ENCODE results near the gene POLR1C.
"Not testable (repeated sequence)": the region's sequence is repeated elsewhere in the genome, so short reads cannot be mapped to it uniquely, and the experiment has no call there.

POLR1C gene

GRCh38 chr6:43516697-43517504 lies at the start of gene POLR1C, which contains the start of gene YIPF3:
TSS of gene POLR1C (plus strand) at chr6:43517089. CDS start at chr6:43517110, 21 bp downstream.
TSS of gene YIPF3 (minus strand) at chr6:43516926. CDS start at chr6:43516807, 119 bp downstream.
- peak; percentile 97 for DNase-seq

GRCh38 chr6:43467265-43467664 lies 49.6 kb upstream of the POLR1C start:
- DNase-seq = not testable (repeated sequence)

- DNase-seq = no peak
These were observed 49.1 kb upstream of the POLR1C start for GRCh38 chr6:43467752-43468151.

DNA sequence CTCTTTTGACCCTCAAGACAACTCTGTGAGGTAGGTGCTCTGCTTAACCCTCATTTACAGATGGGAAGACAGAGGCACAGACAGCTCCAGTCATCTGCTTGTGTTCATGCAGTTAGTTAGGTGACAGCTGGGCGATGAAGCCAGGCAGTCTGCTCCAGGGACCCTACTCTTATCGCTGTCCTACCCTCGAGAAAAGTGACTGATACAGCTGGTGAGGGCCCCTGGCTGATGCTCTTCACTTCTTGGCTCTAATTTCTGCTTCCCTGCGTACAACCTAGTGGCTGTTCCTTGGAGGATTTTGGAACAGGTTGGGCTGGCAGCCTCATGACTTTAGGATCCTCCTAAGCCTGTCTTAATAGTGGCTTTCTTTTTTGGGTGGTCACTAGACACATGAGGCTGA lies 48.6 kb upstream of the POLR1C start:
- no peak for DNase-seq

- DNase-seq = no peak
These were observed 47.9 kb upstream of the POLR1C start for GRCh38 chr6:43468748-43469681.

- no peak for DNase-seq
These were observed 46.9 kb upstream of the POLR1C start for GRCh38 chr6:43469947-43470346.

- no peak for DNase-seq
These were observed 45.5 kb upstream of the POLR1C start for GRCh38 chr6:43471399-43471798.

- DNase-seq = no peak
These were observed 44.4 kb upstream of the POLR1C start for GRCh38 chr6:43472515-43472914.

- DNase-seq = no peak
These were observed 41.4 kb upstream of the POLR1C start for GRCh38 chr6:43475516-43475915.

DNA sequence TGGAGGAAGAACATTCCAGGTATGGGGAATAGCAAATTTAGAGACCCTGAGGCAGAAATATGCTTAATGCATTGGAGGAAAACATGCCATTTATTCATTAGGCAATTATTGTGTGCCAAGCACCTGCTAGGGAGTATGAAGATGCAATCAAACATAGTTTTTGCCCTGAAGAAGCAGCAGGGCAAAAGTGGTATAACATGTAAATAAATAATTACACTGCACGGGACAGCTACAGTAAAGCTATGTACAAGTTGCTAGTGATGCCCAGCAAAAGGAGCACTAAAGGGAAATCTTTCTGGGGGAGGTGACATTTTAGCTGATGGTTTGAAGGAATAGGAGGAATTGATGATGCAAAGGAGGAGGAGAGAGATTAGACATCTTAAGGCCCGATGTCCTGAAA lies 40.1 kb upstream of the POLR1C start:
- no peak for DNase-seq

GRCh38 chr6:43477235-43478007 lies 39.5 kb upstream of the POLR1C start, which contains the start of gene TJAP1:
TSS of gene TJAP1 (plus strand) at chr6:43477570. CDS start at chr6:43499002, 21,432 bp downstream.
- DNase-seq = peak; percentile 79

DNA sequence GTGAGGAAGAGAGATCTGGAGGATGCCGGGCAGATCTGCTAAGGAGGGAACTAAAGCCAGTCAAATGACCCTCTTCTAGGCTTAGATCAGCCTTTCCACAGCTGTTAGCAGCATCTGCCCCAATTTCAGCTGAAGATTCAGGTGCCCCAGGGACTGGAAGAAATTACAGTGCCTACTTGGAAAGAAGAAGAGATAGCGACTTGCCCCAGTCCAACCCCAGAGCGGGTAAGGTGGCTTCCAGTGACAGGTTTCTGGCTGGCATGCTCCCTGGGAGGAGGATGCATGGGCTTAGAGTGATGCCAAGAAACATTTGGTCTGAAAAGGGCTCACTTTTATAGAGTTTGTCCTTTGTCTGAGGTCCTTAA lies 38.9 kb upstream of the POLR1C start:
- DNase-seq = no peak

- DNase-seq = no peak
These were observed 35.8 kb upstream of the POLR1C start for GRCh38 chr6:43481075-43481474.

- no peak for DNase-seq
These were observed 35.2 kb upstream of the POLR1C start for GRCh38 chr6:43481591-43482236.

DNA sequence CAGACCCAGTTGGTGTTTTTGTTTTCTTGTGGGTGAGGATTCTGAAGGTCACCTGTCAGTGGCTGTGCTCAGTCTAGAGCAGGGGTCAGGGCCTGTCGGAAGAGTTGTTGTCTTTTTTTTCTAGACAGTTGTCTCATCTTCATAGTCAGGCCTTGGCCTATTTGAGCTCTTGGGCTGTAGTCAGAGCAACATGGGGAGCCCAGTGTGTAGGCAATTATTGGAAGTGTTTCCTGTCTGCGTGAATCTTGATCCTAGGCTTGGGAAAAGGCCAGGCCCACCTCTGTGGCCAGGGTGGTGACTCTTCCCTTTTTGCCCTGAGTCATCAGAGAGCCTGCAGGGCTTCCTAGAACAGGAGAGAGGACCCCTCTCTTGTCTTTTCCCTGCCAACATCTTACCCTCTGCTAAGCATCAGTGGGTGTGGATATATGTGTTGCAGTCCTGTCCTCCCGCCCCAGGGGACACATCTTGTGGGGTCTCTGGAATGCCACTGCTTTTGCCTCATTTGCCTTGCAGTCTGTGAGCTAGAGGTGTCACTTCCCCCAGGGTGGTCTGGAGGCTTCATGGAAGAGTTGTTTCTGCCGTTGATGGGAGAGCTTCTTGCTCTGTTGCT lies 28.1 kb upstream of the POLR1C start:
- no peak for DNase-seq

GRCh38 chr6:43489277-43490072 lies 27.4 kb upstream of the POLR1C start:
- DNase-seq = peak; percentile 69

DNA sequence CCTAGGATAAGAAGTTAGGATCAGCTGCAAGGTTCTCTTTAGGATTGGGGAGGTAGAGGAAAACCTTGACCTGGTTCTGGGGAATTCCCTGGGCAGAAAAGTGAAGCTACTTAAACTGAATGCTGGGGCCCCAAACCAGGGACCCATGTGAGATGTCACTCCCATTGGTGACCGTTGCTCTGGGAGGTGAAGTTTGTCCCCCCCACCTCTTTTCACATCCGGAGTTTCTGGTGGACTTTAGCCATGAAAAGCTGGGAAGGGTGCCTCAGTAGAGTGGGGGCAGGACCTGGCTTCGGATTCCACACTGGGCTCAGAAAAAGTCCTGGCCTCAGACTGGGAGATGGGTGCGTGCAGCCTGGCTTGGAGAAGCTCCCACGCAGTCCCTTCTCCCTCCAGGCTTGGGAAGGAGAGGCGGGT lies 26.4 kb upstream of the POLR1C start:
- no peak for DNase-seq

DNA sequence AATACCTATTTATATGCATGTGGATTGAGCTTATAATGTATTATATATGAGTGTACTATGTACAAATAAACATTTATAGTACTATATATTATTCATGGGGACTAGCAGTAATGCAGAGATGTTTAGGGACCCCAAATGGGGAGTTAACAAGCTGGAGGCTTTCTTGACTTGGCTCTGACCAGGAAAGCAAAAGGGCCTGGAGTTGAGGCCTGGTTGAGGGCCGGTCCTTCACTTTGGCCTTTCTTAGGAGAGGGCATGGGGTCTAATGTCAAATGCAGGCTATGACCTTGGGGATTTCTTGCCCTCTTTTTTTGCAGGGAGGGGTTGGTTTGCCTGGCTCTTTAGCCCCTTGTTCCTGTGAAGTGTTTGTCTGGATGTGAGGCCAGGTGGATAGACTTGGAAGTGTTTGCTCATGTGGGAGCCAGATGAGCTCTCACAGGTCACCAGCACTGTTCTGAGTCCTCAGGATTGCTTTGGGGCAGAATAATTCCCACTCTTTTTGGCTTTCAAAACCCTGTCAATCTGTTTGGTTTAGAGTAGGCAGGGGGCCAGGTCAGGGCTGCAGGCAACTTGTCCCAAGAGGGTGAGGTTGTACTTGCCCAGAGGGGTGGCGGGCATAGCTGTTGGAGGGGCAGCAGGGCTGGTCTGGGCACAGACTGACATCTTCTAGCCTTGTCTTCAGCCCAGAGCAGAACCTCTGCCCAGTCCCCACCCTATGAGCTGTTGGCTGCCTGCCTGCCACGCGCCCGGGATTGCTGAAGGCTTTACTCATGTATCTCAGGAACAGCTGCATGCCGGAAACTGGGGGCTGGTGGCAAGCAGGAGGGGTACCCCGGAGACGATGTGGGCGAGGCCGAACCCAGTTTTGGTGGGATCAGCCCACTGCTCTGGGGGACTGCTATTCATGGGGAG lies 24.9 kb upstream of the POLR1C start:
- DNase-seq = no peak

GRCh38 chr6:43492673-43493072 lies 24.2 kb upstream of the POLR1C start:
- no peak for DNase-seq

DNA sequence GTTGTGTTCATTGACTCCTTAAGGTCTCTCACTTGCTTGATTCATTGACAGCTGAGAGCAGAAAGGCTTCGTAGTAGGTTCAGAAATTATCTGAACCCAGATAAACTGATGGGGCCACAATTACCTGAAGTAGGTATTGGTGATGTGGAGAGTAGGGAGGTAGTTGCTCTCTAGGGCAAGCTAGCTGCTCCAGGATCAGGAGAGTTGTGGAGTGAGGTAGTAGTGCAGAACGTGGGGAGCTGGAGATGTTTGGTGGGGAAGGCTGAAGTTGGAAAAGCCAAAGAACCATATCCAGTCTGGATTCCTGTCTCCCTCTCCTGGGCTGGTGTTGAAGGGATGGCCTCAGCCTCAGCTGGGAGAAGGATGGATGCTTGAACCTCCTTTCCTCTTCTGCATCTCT lies 23.7 kb upstream of the POLR1C start:
- no peak for DNase-seq
